A549 (cell line): Measurements from ENCODE around the gene TRIM2. TPM values are rescaled to one million over a fixed set of nuclear protein-coding genes. Genes with fewer than 3 reads are reported as not detected.

Experiments used
- ATAC-seq, 2 experiments: fragments of 200-7000 bp in 1 of 2; fragments of >200 bp in 1 of 2; cut with Nextera tagmentation in 1 of 2; cut with Tn5 transposase in 1 of 2; 3 replicates each; pipeline versions ENCODE4 v1.8.0 to v1.9.1; 2018 to 2020; ENCODE audit warnings: mild to moderate bottlenecking in 1 of 2, moderate library complexity in 1 of 2
- CTCF ChIA-PET: fragments of 300-600 bp; sonication (Branson Sonifier 250); formaldehyde crosslinking; extraction: SDS; loops from one replicate; lab custom pipeline; 2021; ENCODE audit warnings: antibody characterized with exemption, inconsistent platforms; lab: Yijun Ruan, JAX
- POLR2A ChIA-PET: fragments of 350-600 bp; formaldehyde crosslinking; extraction: SDS; loops from one replicate; lab custom pipeline; 2021; ENCODE audit warnings: antibody characterized with exemption, inconsistent platforms; lab: Yijun Ruan, JAX
- DNase-seq, 2 experiments: peaks; one replicate each; pipeline versions ENCODE4 v3.0.0 to v3.0.0-alpha.2; 2011 to 2016; ENCODE audit warnings: low read depth in 1 of 2, low spot score in 1 of 2
- FAIRE-seq: peaks from 2 replicates; lab custom pipeline; 2011; peaks lifted over from hg19 to GRCh38; lab: Jason Lieb, UNC
- H3K27ac ChIP-seq, 2 experiments: fragments of >200 bp; sonication (Bioruptor Twin); formaldehyde crosslinking; 3 replicates each; pipeline ENCODE4 v1.5.1; 2016 to 2017
- H3K4me1 ChIP-seq: fragments of >200 bp; sonication (Bioruptor Twin); formaldehyde crosslinking; 3 replicates; pipeline ENCODE4 v1.6.1; 2016
- H3K4me2 ChIP-seq: fragments of >200 bp; sonication (Bioruptor Twin); formaldehyde crosslinking; 3 replicates; pipeline ENCODE4 v1.6.1; 2016
- H3K4me3 ChIP-seq: fragments of >200 bp; sonication (Bioruptor Twin); formaldehyde crosslinking; 3 replicates; pipeline ENCODE4 v1.5.1; 2016
- H3K9me3 ChIP-seq: fragments of >200 bp; sonication (Bioruptor Twin); formaldehyde crosslinking; 3 replicates; pipeline ENCODE4 v1.6.1; 2016
- BHLHE40 ChIP-seq: IDR thresholded peaks from 2 replicates; pipeline ENCODE4 v1.6.1; 2012; ENCODE audit warnings: low read depth, low read length, inconsistent platforms
- CBX8 ChIP-seq: fragments of 200-600 bp; sonication (generic); IDR thresholded peaks from 2 replicates; pipeline ENCODE4 v1.6.1; 2016
- CEBPB ChIP-seq, 2 experiments: fragments of >200 bp in 1 of 2; sonication (Bioruptor Twin) in 1 of 2; formaldehyde crosslinking in 1 of 2; IDR thresholded peaks; 2 replicates each; pipeline ENCODE4 v1.6.1; 2012 to 2016
- CHD4 ChIP-seq: fragments of 200-600 bp; sonication (generic); IDR thresholded peaks from 2 replicates; pipeline ENCODE4 v1.6.1; 2016; ENCODE audit warnings: antibody characterized with exemption, mild to moderate bottlenecking, borderline replicate concordance
- EHF ChIP-seq: fragments of 250-450 bp; sonication (Bioruptor Pico); IDR thresholded peaks from 2 replicates; pipeline ENCODE4 v1.5.0; 2020; ENCODE audit warnings: mild to moderate bottlenecking
- EP300 ChIP-seq, 2 experiments: fragments of >200 bp; sonication (Bioruptor Twin); formaldehyde crosslinking; IDR thresholded peaks; 2 replicates in 1 of 2; 3 replicates in 1 of 2; pipeline ENCODE4 v1.6.1; 2016 to 2017
- FOXS1 ChIP-seq: fragments of 250-450 bp; sonication (Bioruptor Pico); IDR thresholded peaks from 2 replicates; pipeline ENCODE4 v1.5.0; 2020; ENCODE audit warnings: mild to moderate bottlenecking, moderate library complexity
- GATA3 ChIP-seq: IDR thresholded peaks from 2 replicates; pipeline ENCODE4 v1.6.1; 2012; ENCODE audit warnings: borderline replicate concordance
- HOXA7 ChIP-seq: fragments of 250-450 bp; sonication (Bioruptor Pico); IDR thresholded peaks from 2 replicates; pipeline ENCODE4 v1.5.0; 2020; ENCODE audit warnings: mild to moderate bottlenecking, moderate library complexity
- HOXB13 ChIP-seq: fragments of 250-450 bp; sonication (Bioruptor Pico); IDR thresholded peaks from 2 replicates; pipeline ENCODE4 v1.5.0; 2020; ENCODE audit warnings: low read depth, mild to moderate bottlenecking, moderate library complexity
- JUN ChIP-seq, 2 experiments: fragments of >200 bp; sonication (Bioruptor Twin); formaldehyde crosslinking; IDR thresholded peaks; 2 replicates in 1 of 2; 3 replicates in 1 of 2; pipeline ENCODE4 v1.6.1; 2016 to 2017
- KDM5A ChIP-seq: fragments of 200-600 bp; sonication (generic); IDR thresholded peaks from 2 replicates; pipeline ENCODE4 v1.6.1; 2016; ENCODE audit warnings: antibody characterized with exemption, mild to moderate bottlenecking
- MAFK ChIP-seq: fragments of 450-650 bp; IDR thresholded peaks from 2 replicates; pipeline ENCODE4 v1.6.1; 2014; ENCODE audit not compliant: partially characterized antibody
- MAX ChIP-seq: IDR thresholded peaks from 2 replicates; pipeline ENCODE4 v1.6.1; 2012
- MAZ ChIP-seq: fragments of 150-350 bp; IDR thresholded peaks from 2 replicates; pipeline ENCODE4 v1.6.1; 2014; ENCODE audit warnings: antibody characterized with exemption, low read depth, low read length, borderline replicate concordance
- POLR2A ChIP-seq: IDR thresholded peaks from 2 replicates; pipeline ENCODE4 v1.6.1; 2012; ENCODE audit warnings: mild to moderate bottlenecking, low read length
- RNF2 ChIP-seq: fragments of 200-600 bp; sonication (generic); IDR thresholded peaks from 2 replicates; pipeline ENCODE4 v1.6.1; 2016; ENCODE audit warnings: low read depth, mild to moderate bottlenecking, antibody characterized with exemption, moderate library complexity, borderline replicate concordance
- SREBF2 ChIP-seq: fragments of 450-650 bp; IDR thresholded peaks from 2 replicates; pipeline ENCODE4 v1.6.1; 2014; ENCODE audit warnings: mild to moderate bottlenecking, moderate library complexity
- TFCP2L1 ChIP-seq: fragments of 250-450 bp; sonication (Bioruptor Pico); IDR thresholded peaks from 2 replicates; pipeline ENCODE4 v1.5.0; 2021; ENCODE audit warnings: mild to moderate bottlenecking
- TP53 ChIP-seq: fragments of 250-450 bp; sonication (Bioruptor Pico); IDR thresholded peaks from 2 replicates; pipeline ENCODE4 v1.5.0; 2021; ENCODE audit warnings: mild to moderate bottlenecking, moderate library complexity
- ZC3H11A ChIP-seq: fragments of 450-650 bp; IDR thresholded peaks from 2 replicates; pipeline ENCODE4 v1.6.1; 2014; ENCODE audit warnings: antibody characterized with exemption, mild to moderate bottlenecking
- ZSCAN20 ChIP-seq: fragments of 250-450 bp; sonication (Bioruptor Pico); IDR thresholded peaks from 2 replicates; pipeline ENCODE4 v1.8.0; 2022; ENCODE audit warnings: mild to moderate bottlenecking, moderate library complexity
- WGBS: methylation state at CpG from one replicate; pipeline ENCODE4 v1.1.6; 2017; ENCODE audit errors: missing lambda C conversion rate; 5-methylcytosine and 5-hydroxymethylcytosine counted together
- polyA plus RNA-seq, 4 experiments: library from polyadenylated mRNA; depleted of rRNA in 3 of 4; stranded (reverse); fragments of >200 nt; fragmentation: RNase III in 1 of 4; extraction: RNeasy Plus Mini Kit Qiagen cat#74134 plus additional on column Dnase treatment in 1 of 4; gene quantifications; 2 replicates in 3 of 4; 3 replicates in 1 of 4; pipeline ENCODE4 v1.2.3, GENCODE V29; 2011 to 2017
- TF ChIP-seq, protein P1 (sequence below): fragments of 200-600 bp; sonication (generic); IDR thresholded peaks from 2 replicates; pipeline ENCODE4 v1.6.1; 2016; ENCODE audit warnings: antibody characterized with exemption, mild to moderate bottlenecking, moderate library complexity
- TF ChIP-seq, protein P2 (sequence below): fragments of 450-650 bp; IDR thresholded peaks from 2 replicates; pipeline ENCODE4 v1.6.1; 2014; ENCODE audit warnings: antibody characterized with exemption
- TF ChIP-seq, protein P3 (sequence below): fragments of >200 bp; sonication (Bioruptor Twin); formaldehyde crosslinking; IDR thresholded peaks from 3 replicates; pipeline ENCODE4 v1.6.1; 2016
- TF ChIP-seq, protein P4 (sequence below): fragments of >200 bp; sonication (Bioruptor Twin); formaldehyde crosslinking; IDR thresholded peaks from 2 replicates; pipeline ENCODE4 v1.6.1; 2016
- TF ChIP-seq, protein P5 (sequence below): fragments of 250-450 bp; sonication (Bioruptor Pico); IDR thresholded peaks from 2 replicates; pipeline ENCODE4 v1.5.0; 2021; ENCODE audit warnings: mild to moderate bottlenecking, moderate library complexity, borderline replicate concordance
- TF ChIP-seq, protein P6 (sequence below): fragments of >200 bp; sonication (Bioruptor Twin); formaldehyde crosslinking; IDR thresholded peaks from 3 replicates; pipeline ENCODE4 v1.5.1; 2016

The TRIM2 gene
- polyA plus RNA-seq, 2 of the 4 experiments (the other 2 are of a cell fraction) = 0.92 to 1.4 TPM

DNA sequence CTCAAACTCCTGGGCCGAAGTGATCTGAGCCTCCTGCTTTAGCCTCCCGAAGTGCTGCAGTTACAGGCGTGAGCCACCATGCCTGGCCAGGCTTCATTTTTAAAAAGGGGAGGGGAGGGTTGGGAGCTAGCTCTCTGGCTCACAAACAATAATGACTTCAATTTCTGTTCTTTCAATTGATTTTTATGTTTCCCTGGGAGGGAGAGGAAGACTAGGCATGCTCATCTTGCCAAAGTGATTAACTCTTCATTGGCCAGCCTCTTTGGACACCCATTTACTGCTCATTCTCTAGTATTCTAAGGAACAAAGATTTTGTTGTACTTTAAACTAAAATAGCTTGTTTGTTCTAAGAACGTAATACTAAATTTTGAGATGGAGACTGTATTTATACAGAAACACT, 43.4 kb upstream of the TRIM2 start:
- FAIRE-seq (no peak), DNase-seq (no peak), ATAC-seq (no peak)
- no peak for TF ChIP-seq ZC3H11A
- no peak for TF ChIP-seq MAZ
- no peak for TF ChIP-seq HOXA7 (CRISPR knock-in tag)
- TF ChIP-seq ZSCAN20 (CRISPR knock-in tag) = no peak
- TF ChIP-seq RNF2 = no peak
- TF ChIP-seq, protein P1, sequence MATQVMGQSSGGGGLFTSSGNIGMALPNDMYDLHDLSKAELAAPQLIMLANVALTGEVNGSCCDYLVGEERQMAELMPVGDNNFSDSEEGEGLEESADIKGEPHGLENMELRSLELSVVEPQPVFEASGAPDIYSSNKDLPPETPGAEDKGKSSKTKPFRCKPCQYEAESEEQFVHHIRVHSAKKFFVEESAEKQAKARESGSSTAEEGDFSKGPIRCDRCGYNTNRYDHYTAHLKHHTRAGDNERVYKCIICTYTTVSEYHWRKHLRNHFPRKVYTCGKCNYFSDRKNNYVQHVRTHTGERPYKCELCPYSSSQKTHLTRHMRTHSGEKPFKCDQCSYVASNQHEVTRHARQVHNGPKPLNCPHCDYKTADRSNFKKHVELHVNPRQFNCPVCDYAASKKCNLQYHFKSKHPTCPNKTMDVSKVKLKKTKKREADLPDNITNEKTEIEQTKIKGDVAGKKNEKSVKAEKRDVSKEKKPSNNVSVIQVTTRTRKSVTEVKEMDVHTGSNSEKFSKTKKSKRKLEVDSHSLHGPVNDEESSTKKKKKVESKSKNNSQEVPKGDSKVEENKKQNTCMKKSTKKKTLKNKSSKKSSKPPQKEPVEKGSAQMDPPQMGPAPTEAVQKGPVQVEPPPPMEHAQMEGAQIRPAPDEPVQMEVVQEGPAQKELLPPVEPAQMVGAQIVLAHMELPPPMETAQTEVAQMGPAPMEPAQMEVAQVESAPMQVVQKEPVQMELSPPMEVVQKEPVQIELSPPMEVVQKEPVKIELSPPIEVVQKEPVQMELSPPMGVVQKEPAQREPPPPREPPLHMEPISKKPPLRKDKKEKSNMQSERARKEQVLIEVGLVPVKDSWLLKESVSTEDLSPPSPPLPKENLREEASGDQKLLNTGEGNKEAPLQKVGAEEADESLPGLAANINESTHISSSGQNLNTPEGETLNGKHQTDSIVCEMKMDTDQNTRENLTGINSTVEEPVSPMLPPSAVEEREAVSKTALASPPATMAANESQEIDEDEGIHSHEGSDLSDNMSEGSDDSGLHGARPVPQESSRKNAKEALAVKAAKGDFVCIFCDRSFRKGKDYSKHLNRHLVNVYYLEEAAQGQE = no peak
- no peak for TF ChIP-seq CBX8
- TF ChIP-seq EP300 (IDR thresholded peaks at IDR 0.05) = no peak
- TF ChIP-seq CHD4 = no peak
- TF ChIP-seq HOXB13 (CRISPR knock-in tag) = no peak
- TF ChIP-seq SREBF2 = no peak
- no peak for TF ChIP-seq TFCP2L1
- TF ChIP-seq POLR2A = no peak
- TF ChIP-seq, protein P2, sequence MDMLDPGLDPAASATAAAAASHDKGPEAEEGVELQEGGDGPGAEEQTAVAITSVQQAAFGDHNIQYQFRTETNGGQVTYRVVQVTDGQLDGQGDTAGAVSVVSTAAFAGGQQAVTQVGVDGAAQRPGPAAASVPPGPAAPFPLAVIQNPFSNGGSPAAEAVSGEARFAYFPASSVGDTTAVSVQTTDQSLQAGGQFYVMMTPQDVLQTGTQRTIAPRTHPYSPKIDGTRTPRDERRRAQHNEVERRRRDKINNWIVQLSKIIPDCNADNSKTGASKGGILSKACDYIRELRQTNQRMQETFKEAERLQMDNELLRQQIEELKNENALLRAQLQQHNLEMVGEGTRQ = no peak
- TF ChIP-seq, protein P3, sequence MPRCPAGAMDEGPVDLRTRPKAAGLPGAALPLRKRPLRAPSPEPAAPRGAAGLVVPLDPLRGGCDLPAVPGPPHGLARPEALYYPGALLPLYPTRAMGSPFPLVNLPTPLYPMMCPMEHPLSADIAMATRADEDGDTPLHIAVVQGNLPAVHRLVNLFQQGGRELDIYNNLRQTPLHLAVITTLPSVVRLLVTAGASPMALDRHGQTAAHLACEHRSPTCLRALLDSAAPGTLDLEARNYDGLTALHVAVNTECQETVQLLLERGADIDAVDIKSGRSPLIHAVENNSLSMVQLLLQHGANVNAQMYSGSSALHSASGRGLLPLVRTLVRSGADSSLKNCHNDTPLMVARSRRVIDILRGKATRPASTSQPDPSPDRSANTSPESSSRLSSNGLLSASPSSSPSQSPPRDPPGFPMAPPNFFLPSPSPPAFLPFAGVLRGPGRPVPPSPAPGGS = no peak
- TF ChIP-seq JUN (IDR thresholded peaks at IDR 0.05) = no peak
- TF ChIP-seq BHLHE40 = no peak
- TF ChIP-seq, protein P4, sequence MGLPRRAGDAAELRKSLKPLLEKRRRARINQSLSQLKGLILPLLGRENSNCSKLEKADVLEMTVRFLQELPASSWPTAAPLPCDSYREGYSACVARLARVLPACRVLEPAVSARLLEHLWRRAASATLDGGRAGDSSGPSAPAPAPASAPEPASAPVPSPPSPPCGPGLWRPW = no peak
- Histone ChIP-seq H3K4me2 (no peak overlapping the region), H3K9me3 (no peaks in the 10 kb centered on the region), H3K4me3 (no peak overlapping the region), H3K27ac (no peak overlapping the region), H3K4me1 (peaks cover 18% of the 10 kb centered on the region)
- WGBS = 87% methylated on average over 4 of the region's 4 CpGs
- ChIA-PET CTCF (interaction anchor here (1.6 kb wide), 1 partner anchor 10 kb away, joined by 4 read pairs; no protein-coding TSS in a partner anchor), POLR2A (no interaction called here)

- Histone ChIP-seq H3K27ac (no peak overlapping the region), H3K4me2 (no peak overlapping the region), H3K4me3 (no peak overlapping the region), H3K4me1 (peaks cover 14% of the 10 kb centered on the region), H3K9me3 (no peaks in the 10 kb centered on the region)
- WGBS = 57% methylated on average over 7 of the region's 7 CpGs
- no peak for ATAC-seq
- POLR2A ChIA-PET = no interaction called here
- no peak for TF ChIP-seq FOXS1 (CRISPR knock-in tag)
- no peak for TF ChIP-seq GATA3
- no peak for TF ChIP-seq CBX8
- no peak for TF ChIP-seq CHD4
- TF ChIP-seq EHF (CRISPR knock-in tag) = no peak
- TF ChIP-seq, protein P5, sequence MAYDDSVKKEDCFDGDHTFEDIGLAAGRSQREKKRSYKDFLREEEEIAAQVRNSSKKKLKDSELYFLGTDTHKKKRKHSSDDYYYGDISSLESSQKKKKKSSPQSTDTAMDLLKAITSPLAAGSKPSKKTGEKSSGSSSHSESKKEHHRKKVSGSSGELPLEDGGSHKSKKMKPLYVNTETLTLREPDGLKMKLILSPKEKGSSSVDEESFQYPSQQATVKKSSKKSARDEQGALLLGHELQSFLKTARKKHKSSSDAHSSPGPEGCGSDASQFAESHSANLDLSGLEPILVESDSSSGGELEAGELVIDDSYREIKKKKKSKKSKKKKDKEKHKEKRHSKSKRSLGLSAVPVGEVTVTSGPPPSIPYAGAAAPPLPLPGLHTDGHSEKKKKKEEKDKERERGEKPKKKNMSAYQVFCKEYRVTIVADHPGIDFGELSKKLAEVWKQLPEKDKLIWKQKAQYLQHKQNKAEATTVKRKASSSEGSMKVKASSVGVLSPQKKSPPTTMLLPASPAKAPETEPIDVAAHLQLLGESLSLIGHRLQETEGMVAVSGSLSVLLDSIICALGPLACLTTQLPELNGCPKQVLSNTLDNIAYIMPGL = no peak
- TF ChIP-seq, protein P6, sequence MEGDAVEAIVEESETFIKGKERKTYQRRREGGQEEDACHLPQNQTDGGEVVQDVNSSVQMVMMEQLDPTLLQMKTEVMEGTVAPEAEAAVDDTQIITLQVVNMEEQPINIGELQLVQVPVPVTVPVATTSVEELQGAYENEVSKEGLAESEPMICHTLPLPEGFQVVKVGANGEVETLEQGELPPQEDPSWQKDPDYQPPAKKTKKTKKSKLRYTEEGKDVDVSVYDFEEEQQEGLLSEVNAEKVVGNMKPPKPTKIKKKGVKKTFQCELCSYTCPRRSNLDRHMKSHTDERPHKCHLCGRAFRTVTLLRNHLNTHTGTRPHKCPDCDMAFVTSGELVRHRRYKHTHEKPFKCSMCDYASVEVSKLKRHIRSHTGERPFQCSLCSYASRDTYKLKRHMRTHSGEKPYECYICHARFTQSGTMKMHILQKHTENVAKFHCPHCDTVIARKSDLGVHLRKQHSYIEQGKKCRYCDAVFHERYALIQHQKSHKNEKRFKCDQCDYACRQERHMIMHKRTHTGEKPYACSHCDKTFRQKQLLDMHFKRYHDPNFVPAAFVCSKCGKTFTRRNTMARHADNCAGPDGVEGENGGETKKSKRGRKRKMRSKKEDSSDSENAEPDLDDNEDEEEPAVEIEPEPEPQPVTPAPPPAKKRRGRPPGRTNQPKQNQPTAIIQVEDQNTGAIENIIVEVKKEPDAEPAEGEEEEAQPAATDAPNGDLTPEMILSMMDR = no peak
- TF ChIP-seq, protein P4 = no peak
- no peak for TF ChIP-seq ZSCAN20 (CRISPR knock-in tag)
- no peak for TF ChIP-seq POLR2A
- TF ChIP-seq TP53 (CRISPR knock-in tag) = no peak
- TF ChIP-seq MAFK = no peak
- TF ChIP-seq KDM5A = no peak
- TF ChIP-seq CEBPB (IDR thresholded peaks at IDR 0.05) = no peak
- no peak for TF ChIP-seq MAX
- no peak for FAIRE-seq
- DNase-seq = no peak
- CTCF ChIA-PET = interaction anchor here (1.6 kb wide), 1 partner anchor 9 kb away, joined by 4 read pairs; no protein-coding TSS in a partner anchor
Measured at GRCh38 chr4:153161226-153161963, 42.8 kb upstream of the TRIM2 start.
